Ovary (tissue), 9 donors: Measurements from ENCODE around the gene COPE. TPM values are rescaled to one million over a fixed set of nuclear protein-coding genes. Genes with fewer than 3 reads are reported as not detected.

Experiments
- DNase-seq, 5 donors: peaks; one replicate each; pipeline ENCODE4 v3.0.0-alpha.2; 2019 to 2020
- H3K27ac ChIP-seq, 2 donors: fragments of 200-600 bp; one replicate each; pipeline versions ENCODE4 v1.5.1 to v1.8.0; 2019 to 2022
- H3K27me3 ChIP-seq: fragments of 200-600 bp; one replicate; pipeline ENCODE4 v1.8.0; 2022
- H3K36me3 ChIP-seq: fragments of 200-600 bp; sonication (generic); one replicate; pipeline ENCODE4 v1.5.1; 2019
- H3K4me1 ChIP-seq: one replicate; pipeline ENCODE4 v1.8.1; 2013; ENCODE audit warnings: mild to moderate bottlenecking, moderate library complexity; ENCODE audit not compliant: insufficient read depth
- H3K4me3 ChIP-seq: fragments of 200-600 bp; sonication (generic); one replicate; pipeline ENCODE4 v1.5.1; 2017
- H3K9me3 ChIP-seq, 2 donors: fragments of 200-600 bp in 1 of 2; sonication (generic) in 1 of 2; one replicate each; pipeline versions ENCODE4 v1.5.1 to v1.8.1; 2013 to 2019; ENCODE audit warnings: mild to moderate bottlenecking in 1 of 2, moderate library complexity in 1 of 2
- CTCF ChIP-seq, 3 donors: fragments of 450-650 bp in 2 of 3; fragments of 200-600 bp in 1 of 3; IDR thresholded peaks; one replicate each; pipeline versions ENCODE4 v1.5.1 to v1.8.0; 2016 to 2022; ENCODE audit warnings: antibody characterized with exemption in 3 of 3, mild to moderate bottlenecking in 1 of 3
- EP300 ChIP-seq: sonication (generic); formaldehyde crosslinking; IDR thresholded peaks from one replicate; pipeline ENCODE4 v1.6.1; 2017; ENCODE audit warnings: antibody characterized with exemption
- POLR2A ChIP-seq: fragments of 450-650 bp; IDR thresholded peaks from one replicate; pipeline ENCODE4 v1.6.1; 2017; ENCODE audit warnings: antibody characterized with exemption, mild to moderate bottlenecking, moderate library complexity
- WGBS, 3 donors: extraction: QIAGEN DNeasy Blood & Tissue Kit in 1 of 3; methylation state at CpG; one replicate each; pipeline versions ENCODE4 v1.1.5 to v1.1.7; 2013 to 2017; 5-methylcytosine and 5-hydroxymethylcytosine counted together
- intact Hi-C, 4 donors: fragments of 100-400 bp; cut with DNase I; formaldehyde crosslinking; loops; one replicate each; pipeline versions ENCODE4 v1.11.0 to v1.15.1; 2022 to 2023
- polyA plus RNA-seq, 2 donors: library from polyadenylated mRNA; stranded (reverse); fragments of 200-250 nt in 1 of 2; fragments of 350-450 nt in 1 of 2; fragmentation: Illumina TruSeq in 1 of 2; extraction: RNeasy Lipid Tissue Mini Kit (QIAGEN cat#74804) in 1 of 2; gene quantifications; one replicate each; pipeline ENCODE4 v1.2.3, GENCODE V29; 2013 to 2014
- total RNA-seq, 7 donors: library from RNA; depleted of rRNA in 2 of 7; stranded (reverse); fragments of >200 nt in 2 of 7; fragmentation: NEBNext Ultra II Directional in 3 of 7; extraction: Animal tissue kit (Norgen Biotek cat#: 25700) in 3 of 7; gene quantifications; one replicate each; pipeline versions ENCODE4 v1.1.0 to v1.2.4, GENCODE V29; 2016 to 2023
- donor health status: DM: no; HTN: no; CAD: no; lungs with moderate emphysema.
- donor health status: DM: no; HTN: no; CAD: no.
- donor health status: Bipolar disorder and iron deficiency.
- donor health status: DM: yes; HTN: yes; CAD: no.
- donor health status: DM: no; HTN: no; CAD: no.
- donor health status: DM: yes; HTN: yes; CAD: no.

Gene COPE
- total and polyA plus RNA-seq, 9 donors = 11.3 to 140 (median 115) TPM

GRCh38 chr19:18900700-18901481, 18.3 kb downstream of the COPE start:
- no peaks in the 10 kb centered on the region for H3K9me3 ChIP-seq
- WGBS, 3 donors = 84 to 91% (median 86%) methylated on average over 17 of the region's 17 CpGs
- peaks cover 1% of the 10 kb centered on the region for H3K4me1 ChIP-seq
- no peak overlapping the region for H3K27ac ChIP-seq
- no peaks in the 10 kb centered on the region for H3K27me3 ChIP-seq
- no peak for DNase-seq
- H3K36me3 ChIP-seq = no peaks in the 10 kb centered on the region
- no peak overlapping the region for H3K4me3 ChIP-seq
- TF ChIP-seq POLR2A (no peak), CTCF (IDR thresholded peaks at IDR 0.05) (no peak), EP300 (no peak)
- intact Hi-C loops = no loop called here

- no peak overlapping the region for H3K4me3 ChIP-seq
- H3K4me1 ChIP-seq = peaks cover 4% of the 10 kb centered on the region
- no peaks in the 10 kb centered on the region for H3K36me3 ChIP-seq
- intact Hi-C loops = no loop called here
- TF ChIP-seq EP300 (no peak), POLR2A (no peak), CTCF (IDR thresholded peaks at IDR 0.05) (no peak)
- H3K9me3 ChIP-seq = no peaks in the 10 kb centered on the region
- DNase-seq = no peak
- H3K27me3 ChIP-seq = no peaks in the 10 kb centered on the region
- H3K27ac ChIP-seq = no peak overlapping the region
- 82 to 87% (median 82%) methylated on average over 19 to 20 of the region's 20 CpGs for WGBS, 3 donors
Observed at GRCh38 chr19:18899624-18900560, 19.3 kb downstream of the COPE start.

- TF ChIP-seq POLR2A = no peak
- no peak for TF ChIP-seq EP300
- no peak for TF ChIP-seq CTCF (IDR thresholded peaks at IDR 0.05)
- intact Hi-C loops = no loop called here
- peaks cover 4% of the 10 kb centered on the region for H3K4me1 ChIP-seq
- DNase-seq = no peak
- no peak overlapping the region for H3K4me3 ChIP-seq
- H3K27ac ChIP-seq = no peak overlapping the region
- no peaks in the 10 kb centered on the region for H3K27me3 ChIP-seq
- no peaks in the 10 kb centered on the region for H3K36me3 ChIP-seq
- no peaks in the 10 kb centered on the region for H3K9me3 ChIP-seq
- 70 to 77% (median 77%) methylated on average over 18 of the region's 18 CpGs for WGBS, 3 donors
Observed at GRCh38 chr19:18898607-18899408, 20.4 kb downstream of the COPE start.

- no peak for TF ChIP-seq CTCF (IDR thresholded peaks at IDR 0.05)
- no peak for TF ChIP-seq EP300
- TF ChIP-seq POLR2A = no peak
- Histone ChIP-seq H3K4me3 (no peak overlapping the region), H3K9me3 (no peaks in the 10 kb centered on the region), H3K27me3 (no peaks in the 10 kb centered on the region), H3K36me3 (no peaks in the 10 kb centered on the region), H3K4me1 (peaks cover 4% of the 10 kb centered on the region), H3K27ac (no peak overlapping the region)
- intact Hi-C loops = no loop called here
- WGBS, 3 donors = 38 to 55% (median 38%) methylated on average over 18 of the region's 18 CpGs
- peak in 1 of 5 donors; percentile 19 for DNase-seq
Observed at GRCh38 chr19:18898081-18898606, 21.0 kb downstream of the COPE start.
